ENCODE data around the gene BHLHA15.

Gene BHLHA15

GRCh38 chr7:98250789-98251188 lies 39.5 kb downstream of the BHLHA15 start:
- DNase-seq, result peak; percentile 30 to 68

GRCh38 chr7:98251231-98251600 lies 40.0 kb downstream of the BHLHA15 start:
- peak; percentile 43 to 72 for DNase-seq

- peak; percentile 85 to 89 for DNase-seq
Observed at GRCh38 chr7:98251601-98252424, 40.6 kb downstream of the BHLHA15 start, which contains the start of gene TECPR1. TSS of gene TECPR1 (minus strand) at chr7:98252232. CDS start at chr7:98246146, 6,086 bp downstream.

GRCh38 chr7:98252425-98253054 lies 41.3 kb downstream of the BHLHA15 start:
- DNase-seq, result no peak

GRCh38 chr7:98254516-98254915 lies 43.3 kb downstream of the BHLHA15 start:
- no peak for DNase-seq

GRCh38 chr7:98254951-98255610 lies 43.8 kb downstream of the BHLHA15 start:
- DNase-seq, result peak in 1 of 2 donors; percentile 60

- no peak for DNase-seq
Observed at GRCh38 chr7:98256431-98256830, 45.2 kb downstream of the BHLHA15 start.

GRCh38 chr7:98257701-98258100 lies 46.5 kb downstream of the BHLHA15 start:
- no peak for DNase-seq
